OCI-LY7 (cell line): ENCODE measurements around the gene CEBPZOS. TPM values are rescaled to one million over a fixed set of nuclear protein-coding genes. Genes with fewer than 3 reads are reported as not detected.

Source experiments
- BruUV-seq: library from RNA; stranded (reverse); fragments of 400-500 nt; replicated peaks from 2 replicates; lab custom pipeline; 2021; lab: Mats Ljungman, UMichigan
- CTCF ChIA-PET: fragments of 300-600 bp; sonication (Branson Sonifier 250); formaldehyde crosslinking; loops from one replicate; lab custom pipeline; 2022; ENCODE audit warnings: antibody characterized with exemption; ENCODE audit not compliant: unreplicated experiment; lab: Charles Lee
- POLR2A ChIA-PET: fragments of 300-600 bp; sonication (Branson Sonifier 250); formaldehyde crosslinking; loops from one replicate; lab custom pipeline; 2022; ENCODE audit warnings: antibody characterized with exemption; lab: Charles Lee
- DNase-seq: peaks from one replicate; pipeline ENCODE4 v3.0.0-alpha.2; 2015; ENCODE audit warnings: low spot score
- H2AFZ ChIP-seq: fragments of 200-600 bp; sonication (generic), shearing (Covaris generic); 2 replicates; pipeline ENCODE4 v1.6.1; 2014; ENCODE audit warnings: mild to moderate bottlenecking, antibody characterized with exemption, low read length, moderate library complexity
- H3K27ac ChIP-seq: fragments of 200-600 bp; sonication (generic); 2 replicates; pipeline ENCODE4 v1.5.1; 2014; ENCODE audit warnings: mixed run types, low read depth, mild to moderate bottlenecking, moderate library complexity, low read length, inconsistent platforms; ENCODE audit not compliant: poor library complexity, severe bottlenecking
- H3K36me3 ChIP-seq: fragments of 200-600 bp; sonication (generic); 2 replicates; pipeline ENCODE4 v1.6.1; 2014; ENCODE audit warnings: mild to moderate bottlenecking, antibody characterized with exemption, low read length, moderate library complexity, mixed read lengths; ENCODE audit not compliant: insufficient read depth
- H3K4me1 ChIP-seq: fragments of 200-600 bp; sonication (generic); 2 replicates; pipeline ENCODE4 v1.5.1; 2014; ENCODE audit warnings: mild to moderate bottlenecking, low read length; ENCODE audit not compliant: insufficient read depth, poor library complexity, severe bottlenecking
- H3K4me2 ChIP-seq: fragments of 200-600 bp; sonication (generic); 2 replicates; pipeline ENCODE4 v1.6.1; 2014; ENCODE audit warnings: mild to moderate bottlenecking, low read length
- H3K4me3 ChIP-seq: fragments of 200-600 bp; sonication (generic); 2 replicates; pipeline ENCODE4 v1.5.1; 2014; ENCODE audit warnings: mild to moderate bottlenecking, low read depth, low read length; ENCODE audit not compliant: poor library complexity, severe bottlenecking
- H3K79me2 ChIP-seq: fragments of 200-600 bp; sonication (generic); 2 replicates; pipeline ENCODE4 v1.6.1; 2016; ENCODE audit warnings: low read depth, mild to moderate bottlenecking, low read length, moderate library complexity, mixed read lengths; ENCODE audit not compliant: insufficient read depth
- H3K9me2 ChIP-seq: fragments of 200-600 bp; sonication (generic); 2 replicates; pipeline ENCODE4 v1.6.1; 2016; ENCODE audit warnings: mild to moderate bottlenecking, low read length, mixed read lengths; ENCODE audit not compliant: insufficient read depth
- H3K9me3 ChIP-seq: fragments of 200-600 bp; sonication (generic); 2 replicates; pipeline ENCODE4 v1.6.1; 2014; ENCODE audit warnings: mild to moderate bottlenecking, mixed run types, low read length, mixed read lengths
- H4K20me1 ChIP-seq: fragments of 200-600 bp; sonication (generic); 2 replicates; pipeline ENCODE4 v1.6.1; 2014; ENCODE audit warnings: mild to moderate bottlenecking, antibody characterized with exemption, low read length, moderate library complexity, mixed read lengths; ENCODE audit not compliant: insufficient read depth
- EZH2phosphoT487 ChIP-seq: fragments of 200-600 bp; sonication (generic); IDR thresholded peaks from 2 replicates; pipeline ENCODE4 v1.6.1; 2018; ENCODE audit warnings: low read depth, borderline replicate concordance, mild to moderate bottlenecking, mixed run types, antibody characterized with exemption, low read length, moderate library complexity, mixed read lengths
- intact Hi-C: fragments of 100-400 bp; cut with micrococcal nuclease; formaldehyde crosslinking; loops from one replicate; pipeline ENCODE4 v1.10.0; 2022; ENCODE audit not compliant: unreplicated experiment
- total RNA-seq, 2 experiments: library from RNA; depleted of rRNA in 1 of 2; stranded (reverse); fragments of >200 nt in 1 of 2; shearing (Covaris generic) in 1 of 2; gene quantifications; 2 replicates each; pipeline ENCODE4 v1.2.3, GENCODE V29; 2014 to 2022
- TF ChIP-seq, protein P1 (sequence below): fragments of 200-600 bp; sonication (generic); conservative IDR thresholded peaks from 2 replicates; pipeline ENCODE4 v1.5.1; 2014; ENCODE audit warnings: mild to moderate bottlenecking, antibody characterized with exemption, low read length, moderate library complexity, mixed read lengths

Gene CEBPZOS
- total RNA-seq, 2 experiments from 2014 or later, result 31.1 to 73.6 TPM

DNA sequence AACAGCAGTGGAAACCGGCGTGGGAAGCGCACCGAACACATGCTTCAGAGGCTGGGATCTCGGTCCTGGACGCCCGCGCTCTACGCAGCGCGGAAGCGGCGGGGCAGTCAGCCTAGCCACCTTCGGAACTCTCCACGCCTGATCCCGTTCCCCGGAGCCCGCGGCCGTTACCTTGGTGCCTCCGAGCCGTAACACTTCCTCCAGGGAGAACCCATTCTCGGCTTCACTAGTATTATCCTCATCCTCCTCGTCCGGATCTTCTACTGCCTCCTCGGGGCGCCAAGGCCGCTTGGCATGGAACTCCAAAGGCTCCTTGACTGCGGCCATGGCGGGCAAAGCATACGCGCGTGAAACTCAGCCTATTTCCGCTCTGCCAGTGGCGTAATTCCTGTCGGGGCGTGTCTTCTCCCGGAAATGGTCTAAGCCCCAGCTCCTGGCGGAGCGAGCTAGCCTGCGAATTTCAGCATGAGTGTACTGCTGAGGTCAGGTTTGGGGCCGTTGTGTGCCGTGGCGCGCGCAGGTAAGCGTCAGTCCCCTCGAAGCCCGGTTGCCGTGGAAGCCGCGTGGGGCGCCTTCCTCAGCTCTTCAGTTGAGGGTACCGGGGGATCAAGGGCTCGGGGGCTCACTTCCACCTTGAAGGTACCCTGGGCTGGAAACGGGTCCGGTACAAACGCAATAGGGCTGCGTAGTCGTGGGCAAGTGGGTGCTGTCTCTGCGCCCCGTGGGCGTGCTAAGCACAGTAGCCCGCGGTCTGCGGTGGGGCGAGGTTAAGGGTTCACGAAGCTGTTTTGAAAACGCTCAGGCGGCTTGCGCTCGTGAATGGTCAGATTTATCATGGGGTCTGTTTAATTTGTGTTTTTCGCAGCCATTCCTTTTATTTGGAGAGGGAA, 35.2 kb downstream of the CEBPZOS start, which contains the start of the genes CEBPZ and NDUFAF7:
TSS of gene CEBPZ (minus strand) at position 356 of the 890 bp plus-strand sequence. CDS start at position 327, 29 bp downstream.
TSS of gene NDUFAF7 (plus strand) at position 418 of the 890 bp plus-strand sequence. CDS start at position 466, 48 bp downstream.
- peaks cover 33% of the 10 kb centered on the region for H4K20me1 ChIP-seq
- no peak for TF ChIP-seq EZH2phosphoT487
- TF ChIP-seq, protein P1, sequence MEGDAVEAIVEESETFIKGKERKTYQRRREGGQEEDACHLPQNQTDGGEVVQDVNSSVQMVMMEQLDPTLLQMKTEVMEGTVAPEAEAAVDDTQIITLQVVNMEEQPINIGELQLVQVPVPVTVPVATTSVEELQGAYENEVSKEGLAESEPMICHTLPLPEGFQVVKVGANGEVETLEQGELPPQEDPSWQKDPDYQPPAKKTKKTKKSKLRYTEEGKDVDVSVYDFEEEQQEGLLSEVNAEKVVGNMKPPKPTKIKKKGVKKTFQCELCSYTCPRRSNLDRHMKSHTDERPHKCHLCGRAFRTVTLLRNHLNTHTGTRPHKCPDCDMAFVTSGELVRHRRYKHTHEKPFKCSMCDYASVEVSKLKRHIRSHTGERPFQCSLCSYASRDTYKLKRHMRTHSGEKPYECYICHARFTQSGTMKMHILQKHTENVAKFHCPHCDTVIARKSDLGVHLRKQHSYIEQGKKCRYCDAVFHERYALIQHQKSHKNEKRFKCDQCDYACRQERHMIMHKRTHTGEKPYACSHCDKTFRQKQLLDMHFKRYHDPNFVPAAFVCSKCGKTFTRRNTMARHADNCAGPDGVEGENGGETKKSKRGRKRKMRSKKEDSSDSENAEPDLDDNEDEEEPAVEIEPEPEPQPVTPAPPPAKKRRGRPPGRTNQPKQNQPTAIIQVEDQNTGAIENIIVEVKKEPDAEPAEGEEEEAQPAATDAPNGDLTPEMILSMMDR, result 0 out of 2 replicates have a peak, but pooled peaks have one; percentile 18
- H3K36me3 ChIP-seq, result peaks cover 41% of the 10 kb centered on the region
- H2AFZ ChIP-seq, result peak within 1 kb of the TSS; percentile 86
- H3K9me3 ChIP-seq, result no peaks in the 10 kb centered on the region
- BruUV-seq, result TSS peak; percentile 65
- H3K4me3 ChIP-seq, result peak within 1 kb of the TSS; percentile 92
- H3K4me1 ChIP-seq, result peaks cover 42% of the 10 kb centered on the region
- intact Hi-C loops, result loop anchor here (2.0 to 5.0 kb wide), 2 partner anchors 35 to 161 kb away; partner anchors contain the start of gene CEBPZOS
- peak; percentile 91 for DNase-seq
- peak within 1 kb of the TSS; percentile 48 for H3K27ac ChIP-seq
- peaks cover 85% of the 10 kb centered on the region for H3K79me2 ChIP-seq
- no peaks in the 10 kb centered on the region for H3K9me2 ChIP-seq
- POLR2A ChIA-PET, result interaction anchor here (0.5 to 2.6 kb wide), 9 partner anchors 11 to 146 kb away, joined by 3 to 7 read pairs (median 4); no protein-coding TSS in a partner anchor
- CTCF ChIA-PET, result no interaction called here
- H3K4me2 ChIP-seq, result peak within 1 kb of the TSS; percentile 99

DNA sequence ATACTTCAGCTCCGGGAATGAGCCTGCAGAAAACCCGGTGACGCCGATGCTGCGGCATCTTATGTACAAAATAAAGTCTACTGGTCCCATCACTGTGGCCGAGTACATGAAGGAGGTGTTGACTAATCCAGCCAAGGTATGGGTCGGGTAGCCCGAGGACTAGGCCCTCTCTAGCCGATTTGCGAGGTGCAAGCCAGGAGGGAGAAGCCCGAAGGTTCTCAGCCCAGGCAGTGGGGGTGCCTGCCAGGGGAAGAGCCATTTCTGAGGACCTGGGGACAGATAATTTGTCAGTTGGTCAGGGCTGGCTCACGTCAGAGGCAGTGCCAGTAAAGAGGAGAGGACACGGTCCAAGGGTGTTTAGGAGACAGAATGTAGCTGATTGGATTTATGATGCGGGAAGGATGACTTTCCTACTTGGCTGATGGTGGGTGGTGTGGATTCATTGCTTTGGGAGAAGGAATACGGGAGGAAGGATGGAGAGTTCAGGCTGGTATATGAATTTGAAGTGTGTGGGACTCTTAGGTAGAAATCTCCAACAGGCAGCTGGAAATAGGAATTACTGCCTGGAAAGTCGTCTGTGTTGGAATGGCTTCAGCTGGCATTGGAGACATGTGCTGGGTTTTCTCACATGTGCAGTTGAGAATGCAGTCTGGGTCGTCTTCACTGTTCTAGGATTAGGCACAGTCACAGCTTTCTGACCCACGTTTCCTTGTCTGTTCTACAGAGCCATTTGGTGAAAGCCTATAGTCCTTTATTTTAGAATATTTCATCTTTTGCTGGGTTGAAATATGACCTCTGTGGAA, 36.0 kb downstream of the CEBPZOS start:
- Histone ChIP-seq H3K9me2 (no peaks in the 10 kb centered on the region), H3K36me3 (peaks cover 41% of the 10 kb centered on the region), H3K4me1 (peaks cover 34% of the 10 kb centered on the region), H3K79me2 (peaks cover 76% of the 10 kb centered on the region), H3K4me3 (peak overlapping the region; percentile 92), H4K20me1 (peaks cover 25% of the 10 kb centered on the region), H3K27ac (peak overlapping the region; percentile 48), H2AFZ (peak overlapping the region; percentile 86), H3K4me2 (peak overlapping the region; percentile 99), H3K9me3 (no peaks in the 10 kb centered on the region)
- intact Hi-C loops, result loop anchor here (5.0 kb wide), 1 partner anchor 160 kb away; no protein-coding TSS in a partner anchor
- BruUV-seq, result no TSS peak
- TF ChIP-seq EZH2phosphoT487, result no peak
- TF ChIP-seq, protein P1, result no peak
- DNase-seq, result peak; percentile 19
- ChIA-PET CTCF (no interaction called here), POLR2A (interaction anchor here (0.8 to 2.6 kb wide), 9 partner anchors 10 to 147 kb away, joined by 3 to 7 read pairs (median 4); no protein-coding TSS in a partner anchor)
